HPDE6-E6E7 (cell line): Measurements from ENCODE around the gene PRKCH.

Source experiments
- DNase-seq: peaks from one replicate; pipeline ENCODE4 v3.0.0; 2011; ENCODE audit warnings: missing footprints; ENCODE audit errors: extremely low spot score

The PRKCH gene

DNA sequence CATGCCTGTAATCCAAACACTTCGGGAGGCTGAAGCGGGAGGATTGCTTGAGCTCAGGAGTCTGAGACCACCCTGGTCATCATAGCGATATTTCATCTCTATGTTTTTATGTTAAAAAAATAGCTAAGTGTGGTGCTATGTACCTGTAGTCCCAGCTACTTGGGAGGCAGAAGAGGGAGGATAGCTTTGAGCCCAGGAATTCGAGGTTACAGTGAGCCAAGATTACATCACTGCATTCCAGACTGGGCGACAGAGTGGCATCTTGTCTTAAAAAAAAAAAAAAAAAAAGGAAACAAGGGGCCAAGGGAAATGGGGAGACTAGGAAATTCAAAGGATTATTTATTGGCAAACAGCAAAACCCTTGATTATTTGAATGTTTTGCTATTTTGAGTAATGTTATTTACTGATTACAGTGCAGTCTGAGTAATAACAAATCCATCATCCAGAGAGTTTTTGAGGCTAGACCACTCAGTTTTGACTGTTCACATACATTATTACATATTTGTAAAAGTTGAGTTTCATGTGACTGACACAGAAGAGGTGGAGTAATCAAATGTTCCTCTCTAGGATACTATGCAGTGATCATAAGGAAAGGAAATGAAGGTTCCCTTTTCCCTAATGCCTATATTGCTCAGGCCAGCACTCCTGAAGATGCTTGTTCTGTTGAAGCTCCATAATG, 40.8 kb downstream of the PRKCH start:
- no peak for DNase-seq

GRCh38 chr14:61364243-61364642, 42.9 kb downstream of the PRKCH start:
- DNase-seq = no peak

- DNase-seq = no peak
Observed at GRCh38 chr14:61365667-61366212, 44.4 kb downstream of the PRKCH start.

DNA sequence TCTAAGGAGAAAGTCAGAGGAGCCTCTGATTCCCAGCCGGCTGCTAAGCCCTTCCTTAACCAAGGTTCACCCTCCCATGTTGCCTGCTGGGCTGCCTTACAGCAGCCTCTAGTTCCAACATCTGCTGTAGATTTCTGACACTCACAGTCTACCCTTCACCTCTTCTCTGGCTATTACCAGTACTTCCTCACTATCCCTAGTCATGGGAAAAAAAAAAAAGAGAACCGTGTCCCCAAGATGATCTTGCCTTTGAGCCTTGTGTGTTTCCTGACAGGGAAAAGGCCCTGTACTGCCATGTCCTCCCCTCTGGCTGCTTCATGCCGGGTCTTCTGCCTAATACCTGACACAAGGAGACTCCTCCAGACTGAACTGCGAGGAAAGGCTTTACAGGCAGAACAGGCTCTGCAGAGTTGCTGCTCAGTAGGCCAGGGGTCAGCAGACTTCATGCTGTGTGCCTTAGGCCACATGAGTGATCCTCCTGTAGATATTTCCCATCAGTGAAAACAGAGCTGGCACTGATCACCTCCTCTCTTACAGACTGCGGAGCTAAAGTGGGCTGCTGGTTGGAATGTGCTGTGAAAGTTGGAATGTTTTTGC, 46.8 kb downstream of the PRKCH start:
- DNase-seq = peak; percentile 50

GRCh38 chr14:61368781-61369453, 47.5 kb downstream of the PRKCH start:
- no peak for DNase-seq

DNA sequence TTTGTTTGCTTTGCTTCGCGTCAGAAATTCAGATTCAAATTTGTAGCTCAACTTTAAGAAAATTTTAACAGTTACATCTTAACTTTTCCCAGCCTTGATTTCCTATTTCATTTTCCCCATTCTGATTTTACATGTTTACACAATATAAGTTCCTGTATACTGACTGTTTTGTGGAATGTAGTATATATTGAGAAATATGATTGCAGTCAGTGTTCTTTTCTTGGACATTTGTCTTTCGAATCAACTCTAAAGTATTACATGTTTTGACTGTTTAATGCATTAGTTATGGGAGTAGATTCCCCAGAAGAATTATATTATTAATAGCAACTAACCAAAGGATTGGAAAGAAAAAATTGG, 48.1 kb downstream of the PRKCH start:
- no peak for DNase-seq

DNA sequence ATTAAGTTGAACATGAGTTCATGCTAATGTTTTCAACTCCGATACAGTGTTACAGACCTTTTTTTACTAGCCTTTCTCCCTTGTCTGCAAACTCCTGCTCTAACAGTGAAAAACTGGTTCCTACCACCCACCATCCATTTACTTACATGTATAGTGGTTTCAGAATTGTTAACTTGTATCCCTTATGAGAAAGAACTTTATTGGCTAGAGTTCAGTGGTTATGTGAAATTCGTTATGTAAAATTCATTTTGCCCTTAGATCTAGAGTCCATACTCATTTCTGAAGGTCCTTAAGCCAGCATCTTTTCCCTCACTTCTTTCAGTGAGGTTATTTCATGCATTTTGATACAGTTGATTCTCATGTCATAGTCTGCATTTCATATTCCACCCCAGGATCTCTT, 51.0 kb downstream of the PRKCH start:
- no peak for DNase-seq

GRCh38 chr14:61372842-61373555, 51.6 kb downstream of the PRKCH start:
- no peak for DNase-seq

GRCh38 chr14:61374284-61374683, 52.9 kb downstream of the PRKCH start:
- no peak for DNase-seq

- DNase-seq = no peak
Observed at GRCh38 chr14:61375218-61375617, 53.8 kb downstream of the PRKCH start.

DNA sequence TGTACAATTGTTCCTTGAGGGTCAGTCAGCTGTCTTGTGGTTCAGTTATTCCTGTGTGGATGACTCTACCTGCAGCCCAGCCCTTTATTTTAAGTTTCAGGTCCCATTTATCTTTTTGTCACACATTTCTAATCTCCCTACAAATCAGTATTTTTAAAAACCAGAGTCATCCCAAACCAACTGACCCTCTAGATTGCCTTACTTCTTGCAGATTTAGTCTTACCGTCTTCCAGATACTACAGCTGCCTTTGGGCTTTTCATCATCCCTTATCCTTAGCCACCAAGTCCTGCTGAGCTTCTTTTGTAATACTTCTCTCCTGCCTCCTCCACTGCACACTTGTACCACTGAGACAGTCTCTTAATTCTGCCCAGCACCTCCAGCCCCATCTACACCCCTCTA, 54.9 kb downstream of the PRKCH start:
- DNase-seq = no peak

GRCh38 chr14:61377749-61378148, 56.4 kb downstream of the PRKCH start:
- no peak for DNase-seq

- DNase-seq = no peak
Observed at GRCh38 chr14:61379639-61380184, 58.3 kb downstream of the PRKCH start.

DNA sequence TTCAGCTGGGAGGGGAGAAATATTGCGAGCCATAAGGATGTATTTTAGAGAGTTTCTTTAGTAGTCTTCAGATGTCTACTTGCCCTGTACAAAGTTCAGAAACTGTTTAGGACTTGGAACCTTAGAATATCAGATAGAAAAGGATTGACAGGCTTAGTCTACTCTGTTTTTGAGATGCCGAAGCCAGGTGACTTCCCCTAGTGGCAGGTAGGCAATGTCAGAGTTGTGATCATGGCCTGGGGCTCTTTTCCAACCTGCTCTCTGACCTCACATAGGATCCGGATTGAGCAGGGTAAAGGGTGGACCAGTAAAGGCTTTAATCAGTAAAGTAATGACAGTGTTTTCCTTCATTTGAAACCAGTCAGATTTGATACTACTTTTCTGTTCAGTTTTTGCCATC, 59.6 kb downstream of the PRKCH start:
- DNase-seq = peak; percentile 27

DNA sequence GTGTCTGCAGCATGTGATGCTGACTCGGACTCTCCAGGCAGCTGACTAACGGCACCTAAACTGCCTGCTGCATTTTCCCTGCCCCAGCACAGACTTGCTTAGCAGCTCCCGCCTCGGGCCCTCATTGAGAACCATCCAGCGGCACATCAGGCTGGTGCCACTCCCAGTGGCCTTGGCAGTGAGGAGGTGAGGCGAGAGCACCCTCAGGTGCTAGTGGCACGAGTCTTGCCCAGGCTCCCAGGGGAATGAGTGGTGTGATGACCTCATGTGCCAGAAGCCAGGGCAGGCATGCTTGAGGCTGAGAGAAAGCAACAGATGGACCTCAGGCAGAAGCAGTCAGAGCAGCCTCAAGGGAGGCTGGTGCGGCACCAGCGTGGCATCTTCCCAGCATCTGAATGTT, 60.2 kb downstream of the PRKCH start:
- DNase-seq = peak; percentile 68

- DNase-seq = no peak
Observed at GRCh38 chr14:61382842-61383241, 61.5 kb downstream of the PRKCH start.

DNA sequence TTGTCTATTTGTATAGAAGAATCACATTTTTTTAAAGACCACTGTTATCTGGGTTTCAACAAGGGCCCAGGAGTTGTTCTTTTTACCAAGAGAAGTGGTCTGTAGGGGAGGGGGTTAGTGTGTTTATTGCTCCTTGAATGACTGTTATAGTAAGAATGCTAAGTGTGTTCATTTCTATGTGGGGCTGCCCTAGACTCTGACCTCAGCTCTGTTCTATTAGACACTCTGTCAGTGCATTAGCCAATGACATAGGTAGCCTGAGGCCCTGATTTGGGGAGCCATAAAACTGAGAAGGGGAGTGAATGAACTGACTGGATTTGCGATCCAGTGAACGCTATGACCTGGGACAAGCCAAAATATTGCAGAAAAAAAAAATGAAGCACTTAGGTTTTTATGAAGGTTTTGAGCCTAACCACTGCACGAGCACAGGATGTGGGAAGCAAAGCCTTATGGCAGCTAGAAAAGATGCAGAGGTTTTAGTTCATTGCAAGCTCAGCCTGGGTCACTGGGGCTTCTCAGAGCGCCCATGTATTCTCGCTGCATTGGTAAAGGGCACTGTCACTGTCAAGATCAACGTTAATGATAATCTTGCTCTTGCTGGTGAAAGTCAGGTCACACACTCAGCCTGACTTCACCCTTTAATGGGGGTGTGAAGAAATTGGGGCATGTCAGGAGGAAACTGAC, 63.8 kb downstream of the PRKCH start:
- no peak for DNase-seq

DNA sequence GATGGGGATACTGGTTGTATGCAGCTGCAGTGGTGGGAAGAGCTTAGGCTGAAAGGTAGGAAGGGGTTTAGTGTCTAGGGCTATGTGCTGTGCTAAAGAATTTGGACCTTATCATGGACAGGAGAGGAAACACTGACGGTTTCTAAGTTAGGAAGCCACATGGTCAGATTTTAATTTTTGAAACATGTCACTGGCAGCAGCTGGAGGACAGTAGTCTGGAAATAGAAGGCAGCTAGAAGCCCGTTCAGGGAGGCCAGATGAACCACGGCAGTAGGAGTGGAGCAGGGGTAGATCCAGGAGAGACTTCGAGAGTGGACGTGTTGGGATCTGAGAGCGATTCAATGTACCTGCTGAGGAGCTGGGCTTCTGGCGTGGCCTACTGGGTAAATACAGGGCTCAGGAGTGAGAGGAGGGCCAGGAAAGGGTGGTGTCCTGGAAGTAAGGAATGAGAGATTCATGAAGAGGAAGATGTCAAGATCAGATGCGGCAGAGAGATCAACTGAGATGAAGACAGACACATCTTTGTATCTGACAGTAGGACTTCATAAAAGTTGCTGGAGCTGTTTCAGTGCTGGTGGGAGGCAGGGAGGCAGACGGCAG, 64.9 kb downstream of the PRKCH start:
- DNase-seq = no peak

DNA sequence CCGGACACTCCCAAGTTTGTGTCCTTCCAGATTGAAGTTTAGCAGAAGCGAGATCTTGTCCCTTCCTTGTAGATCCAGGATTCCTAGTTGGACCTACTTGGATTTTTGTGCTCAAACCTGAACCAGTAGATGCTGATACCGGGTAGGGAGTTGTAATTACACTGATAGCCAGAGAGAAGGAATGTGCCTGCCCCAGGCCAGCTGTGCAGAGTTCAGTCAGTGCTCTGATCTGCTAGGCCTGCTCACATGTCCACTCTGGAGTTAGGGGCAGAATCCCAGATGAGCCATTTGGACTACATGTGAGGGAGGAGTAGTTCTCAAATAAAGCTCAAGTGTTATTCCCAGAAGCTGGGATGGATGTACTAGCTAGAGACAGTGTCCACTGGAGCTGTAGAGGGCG, 65.7 kb downstream of the PRKCH start:
- no peak for DNase-seq

GRCh38 chr14:61388173-61388975, 67.0 kb downstream of the PRKCH start:
- DNase-seq = peak; percentile 79
